ENCODE results near the gene THSD4. TPM values are rescaled to one million over a fixed set of nuclear protein-coding genes. Genes with fewer than 3 reads are reported as not detected.

Gene THSD4
- total RNA-seq, 2 experiments from 2014 or later: not detected

- Mint-ChIP-seq H3K27me3 (peaks cover 4% of the 10 kb centered on the region), H3K4me1 (ENCODE audit: low read depth) (no peaks in the 10 kb centered on the region), H3K9me3 (no peaks in the 10 kb centered on the region), H3K27ac (no peak overlapping the region), H3K36me3 (ENCODE audit: low read depth) (no peaks in the 10 kb centered on the region), H3K4me3 (no peak overlapping the region)
- TF ChIP-seq CTCF (IDR thresholded peaks at IDR 0.05): no peak
- POLR2A ChIA-PET: no interaction called here
- ATAC-seq: no peak
- CTCF ChIA-PET: no interaction called here
- no peak for DNase-seq
- intact Hi-C loops (cut with micrococcal nuclease): no loop called here
Measured at GRCh38 chr15:71152542-71152941, 37.3 kb downstream of the THSD4 start.

- ChIA-PET CTCF (no interaction called here), POLR2A (no interaction called here)
- no peak overlapping the region for H3K27ac Mint-ChIP-seq
- TF ChIP-seq CTCF (IDR thresholded peaks at IDR 0.05): no peak
- no peaks in the 10 kb centered on the region for H3K4me1 Mint-ChIP-seq (ENCODE audit: low read depth)
- no peak for ATAC-seq
- no peak overlapping the region for H3K4me3 Mint-ChIP-seq
- intact Hi-C loops (cut with micrococcal nuclease): no loop called here
- H3K27me3 Mint-ChIP-seq: peaks cover 4% of the 10 kb centered on the region
- no peak for DNase-seq
- H3K36me3 Mint-ChIP-seq (ENCODE audit: low read depth): no peaks in the 10 kb centered on the region
- no peaks in the 10 kb centered on the region for H3K9me3 Mint-ChIP-seq
Measured at GRCh38 chr15:71153823-71154524, 38.7 kb downstream of the THSD4 start.

DNA sequence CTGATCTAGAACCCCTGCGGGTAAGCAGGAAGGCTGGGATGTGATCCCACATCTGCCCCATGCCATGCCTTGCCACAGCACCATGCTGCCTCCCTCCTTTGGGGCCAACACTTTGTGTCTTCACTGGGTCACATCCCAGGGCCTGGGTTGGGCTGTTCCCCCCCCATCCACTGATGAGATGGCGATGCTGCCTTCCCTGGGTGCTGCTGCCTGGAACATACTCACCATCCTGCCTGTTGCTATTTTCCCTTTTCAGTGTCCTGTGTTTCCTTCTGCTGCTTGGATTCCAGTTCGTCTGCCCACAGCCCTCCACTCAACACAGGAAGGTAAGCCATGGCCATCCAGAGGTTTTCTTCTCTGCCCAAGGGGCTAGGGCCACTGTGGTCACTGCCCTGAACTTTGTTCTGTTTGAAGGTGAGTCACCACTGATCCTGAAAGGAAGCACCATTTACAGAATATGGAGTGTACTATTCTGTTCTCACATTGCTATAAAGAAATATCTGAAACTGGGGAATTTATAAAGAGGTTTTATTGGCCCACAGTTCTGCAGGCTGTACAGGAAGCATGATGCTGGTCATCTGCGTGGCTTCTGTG is 39.4 kb downstream of the THSD4 start:
- POLR2A ChIA-PET: no interaction called here
- intact Hi-C loops (cut with micrococcal nuclease): no loop called here
- peaks cover 5% of the 10 kb centered on the region for H3K27me3 Mint-ChIP-seq
- ATAC-seq (no peak), DNase-seq (no peak)
- H3K27ac Mint-ChIP-seq: no peak overlapping the region
- H3K4me3 Mint-ChIP-seq: no peak overlapping the region
- no peaks in the 10 kb centered on the region for H3K9me3 Mint-ChIP-seq
- H3K4me1 Mint-ChIP-seq (ENCODE audit: low read depth): no peaks in the 10 kb centered on the region
- no peaks in the 10 kb centered on the region for H3K36me3 Mint-ChIP-seq (ENCODE audit: low read depth)
- TF ChIP-seq CTCF (IDR thresholded peaks at IDR 0.05): no peak
- CTCF ChIA-PET: no interaction called here

- no peak for TF ChIP-seq CTCF (IDR thresholded peaks at IDR 0.05)
- Mint-ChIP-seq H3K27ac (no peak overlapping the region), H3K4me3 (no peak overlapping the region), H3K4me1 (ENCODE audit: low read depth) (no peaks in the 10 kb centered on the region), H3K9me3 (no peaks in the 10 kb centered on the region), H3K36me3 (ENCODE audit: low read depth) (no peaks in the 10 kb centered on the region), H3K27me3 (peaks cover 5% of the 10 kb centered on the region)
- DNase-seq (no peak), ATAC-seq (no peak)
- ChIA-PET POLR2A (interaction anchor here (0.6 kb wide), 1 partner anchor 70 kb away, joined by 4 read pairs; no protein-coding TSS in a partner anchor), CTCF (no interaction called here)
- intact Hi-C loops (cut with micrococcal nuclease): no loop called here
Measured at GRCh38 chr15:71155534-71155933, 40.3 kb downstream of the THSD4 start.

DNA sequence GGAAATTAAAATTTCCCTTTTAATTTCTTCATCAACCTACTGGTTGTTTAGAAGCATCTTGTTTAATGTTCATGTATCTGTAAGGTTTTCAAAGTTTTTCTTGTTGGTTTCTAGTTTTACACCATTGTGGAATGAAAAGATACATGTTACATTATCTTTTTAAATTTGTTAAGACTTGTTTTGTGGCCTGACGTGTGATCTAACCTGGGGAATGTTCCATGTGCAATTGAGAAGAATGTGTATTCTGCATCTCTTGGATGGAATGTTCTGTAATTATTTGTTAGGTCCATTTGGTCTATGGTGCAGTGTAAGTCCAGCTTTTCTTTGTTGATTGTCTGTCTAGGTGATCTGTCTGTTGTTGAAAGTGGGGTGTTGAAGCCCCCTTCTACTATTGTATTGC is 45.7 kb downstream of the THSD4 start:
- Mint-ChIP-seq H3K9me3 (peaks cover 9% of the 10 kb centered on the region), H3K4me3 (no peak overlapping the region), H3K4me1 (ENCODE audit: low read depth) (no peaks in the 10 kb centered on the region), H3K36me3 (ENCODE audit: low read depth) (no peaks in the 10 kb centered on the region), H3K27ac (no peak overlapping the region), H3K27me3 (peaks cover 17% of the 10 kb centered on the region)
- no peak for TF ChIP-seq CTCF (IDR thresholded peaks at IDR 0.05)
- POLR2A ChIA-PET: no interaction called here
- DNase-seq: no peak
- CTCF ChIA-PET: no interaction called here
- no peak for ATAC-seq
- intact Hi-C loops (cut with micrococcal nuclease): no loop called here

Data from activated CD8-positive, alpha-beta T cell treated with anti-CD3 and anti-CD28 coated beads for 36 hours (primary cell).